Esophagus squamous epithelium (tissue), 4 donors: ENCODE data around the gene NAIP.

Experiments used
- POLR2A ChIP-seq, 4 donors: fragments of 450-650 bp; IDR thresholded peaks; one replicate each; pipeline ENCODE4 v1.6.1; 2017; ENCODE audit warnings: antibody characterized with exemption in 4 of 4, mild to moderate bottlenecking in 4 of 4, moderate library complexity in 3 of 4
- TF ChIP-seq, protein P1 (sequence below), 6 experiments: fragments of 450-650 bp in 4 of 6; fragments of 200-600 bp in 2 of 6; sonication (generic) in 2 of 6; IDR thresholded peaks; one replicate each; pipeline ENCODE4 v1.5.1; 2016 to 2019; ENCODE audit warnings: antibody characterized with exemption in 6 of 6, mild to moderate bottlenecking in 4 of 6, moderate library complexity in 4 of 6

DNA sequence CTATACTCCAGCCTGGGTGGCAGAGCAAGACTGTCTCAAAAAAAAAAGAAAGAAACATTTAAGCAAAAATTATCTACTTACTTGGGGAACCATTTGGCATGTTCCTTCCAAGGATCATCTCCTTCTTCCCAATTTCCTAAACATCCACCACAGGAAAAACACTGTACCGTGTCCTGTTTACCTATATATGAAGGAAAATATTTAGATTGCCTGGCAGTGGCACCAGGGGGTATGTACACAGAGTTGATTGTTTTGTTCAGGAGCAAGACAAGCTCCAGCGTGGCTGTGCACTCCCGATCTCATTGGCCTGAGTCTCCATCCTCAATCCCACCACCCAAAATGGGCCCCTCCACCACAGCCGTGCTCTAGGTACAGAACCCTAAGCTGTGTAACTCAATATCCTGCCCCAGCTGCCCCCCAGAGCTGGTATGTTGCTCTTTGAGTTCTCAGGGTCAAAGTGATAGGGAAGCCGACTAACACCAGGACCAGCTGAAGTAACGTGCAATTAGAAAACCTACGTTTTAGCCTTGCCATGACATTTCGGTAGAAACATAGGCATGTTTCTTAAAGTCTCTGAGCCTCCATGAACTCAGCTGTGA is 13.8 kb downstream of the NAIP start:
- TF ChIP-seq, protein P1, sequence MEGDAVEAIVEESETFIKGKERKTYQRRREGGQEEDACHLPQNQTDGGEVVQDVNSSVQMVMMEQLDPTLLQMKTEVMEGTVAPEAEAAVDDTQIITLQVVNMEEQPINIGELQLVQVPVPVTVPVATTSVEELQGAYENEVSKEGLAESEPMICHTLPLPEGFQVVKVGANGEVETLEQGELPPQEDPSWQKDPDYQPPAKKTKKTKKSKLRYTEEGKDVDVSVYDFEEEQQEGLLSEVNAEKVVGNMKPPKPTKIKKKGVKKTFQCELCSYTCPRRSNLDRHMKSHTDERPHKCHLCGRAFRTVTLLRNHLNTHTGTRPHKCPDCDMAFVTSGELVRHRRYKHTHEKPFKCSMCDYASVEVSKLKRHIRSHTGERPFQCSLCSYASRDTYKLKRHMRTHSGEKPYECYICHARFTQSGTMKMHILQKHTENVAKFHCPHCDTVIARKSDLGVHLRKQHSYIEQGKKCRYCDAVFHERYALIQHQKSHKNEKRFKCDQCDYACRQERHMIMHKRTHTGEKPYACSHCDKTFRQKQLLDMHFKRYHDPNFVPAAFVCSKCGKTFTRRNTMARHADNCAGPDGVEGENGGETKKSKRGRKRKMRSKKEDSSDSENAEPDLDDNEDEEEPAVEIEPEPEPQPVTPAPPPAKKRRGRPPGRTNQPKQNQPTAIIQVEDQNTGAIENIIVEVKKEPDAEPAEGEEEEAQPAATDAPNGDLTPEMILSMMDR (IDR thresholded peaks at IDR 0.05), result no peak
- TF ChIP-seq POLR2A (IDR thresholded peaks at IDR 0.05), result no peak
